ENCODE measurements around the gene OR13F1.

GRCh38 chr9:104527109-104527508, 23.0 kb downstream of the OR13F1 start, which contains the start of gene OR13C4:
- no peak for TF ChIP-seq CTCF (IDR thresholded peaks at IDR 0.05)
- no peak for TF ChIP-seq EZH2 (IDR thresholded peaks at IDR 0.05; ENCODE audit: borderline replicate concordance, insufficient read depth, low read depth, low read length, poor library complexity, severe bottlenecking)

All from B cell (primary cell).